Measurements from ENCODE around the gene SLC37A2. TPM values are rescaled to one million over a fixed set of nuclear protein-coding genes. Genes with fewer than 3 reads are reported as not detected.
A peak's percentile ranks its signal among the peaks of the same experiment; 100 is the strongest.

SLC37A2 gene
- total and polyA plus RNA-seq, 2 experiments from 2014 or later = 0.98 to 1.0 TPM

DNA sequence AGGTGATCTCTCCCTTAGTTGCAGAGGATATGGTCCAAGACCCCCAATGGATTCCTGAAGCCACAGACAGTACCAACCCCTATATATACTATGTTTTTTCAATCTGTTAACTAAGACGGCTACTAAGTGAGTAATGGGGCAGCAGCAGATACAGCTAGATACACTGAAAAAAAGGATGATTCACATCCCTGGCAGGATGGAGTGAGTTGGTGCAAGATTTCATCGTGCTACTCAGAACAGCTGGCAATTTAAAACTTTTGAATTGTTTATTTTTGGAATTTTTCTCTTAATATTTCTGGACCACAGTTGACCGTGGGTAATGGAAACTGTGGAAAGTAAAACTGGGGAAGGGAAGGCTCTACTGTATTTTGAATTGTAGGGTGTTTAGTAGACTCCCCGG, 65.3 kb downstream of the SLC37A2 start:
- DNase-seq (ENCODE audit: low read depth in 1 of 2, low spot score in 1 of 2) = peak in 1 of 2 donors; percentile 53
- Histone ChIP-seq H3K27ac (no peak overlapping the region), H3K4me1 (ENCODE audit: low read depth) (peaks cover 4% of the 10 kb centered on the region), H3K9me3 (ENCODE audit: low read depth) (no peaks in the 10 kb centered on the region), H3K27me3 (peaks cover 5% of the 10 kb centered on the region), H3K4me3 (no peak overlapping the region), H3K36me3 (no peaks in the 10 kb centered on the region)
- TF ChIP-seq, protein P1, sequence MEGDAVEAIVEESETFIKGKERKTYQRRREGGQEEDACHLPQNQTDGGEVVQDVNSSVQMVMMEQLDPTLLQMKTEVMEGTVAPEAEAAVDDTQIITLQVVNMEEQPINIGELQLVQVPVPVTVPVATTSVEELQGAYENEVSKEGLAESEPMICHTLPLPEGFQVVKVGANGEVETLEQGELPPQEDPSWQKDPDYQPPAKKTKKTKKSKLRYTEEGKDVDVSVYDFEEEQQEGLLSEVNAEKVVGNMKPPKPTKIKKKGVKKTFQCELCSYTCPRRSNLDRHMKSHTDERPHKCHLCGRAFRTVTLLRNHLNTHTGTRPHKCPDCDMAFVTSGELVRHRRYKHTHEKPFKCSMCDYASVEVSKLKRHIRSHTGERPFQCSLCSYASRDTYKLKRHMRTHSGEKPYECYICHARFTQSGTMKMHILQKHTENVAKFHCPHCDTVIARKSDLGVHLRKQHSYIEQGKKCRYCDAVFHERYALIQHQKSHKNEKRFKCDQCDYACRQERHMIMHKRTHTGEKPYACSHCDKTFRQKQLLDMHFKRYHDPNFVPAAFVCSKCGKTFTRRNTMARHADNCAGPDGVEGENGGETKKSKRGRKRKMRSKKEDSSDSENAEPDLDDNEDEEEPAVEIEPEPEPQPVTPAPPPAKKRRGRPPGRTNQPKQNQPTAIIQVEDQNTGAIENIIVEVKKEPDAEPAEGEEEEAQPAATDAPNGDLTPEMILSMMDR (IDR thresholded peaks at IDR 0.05; ENCODE audit: low read depth, low read length) = no peak

DNA sequence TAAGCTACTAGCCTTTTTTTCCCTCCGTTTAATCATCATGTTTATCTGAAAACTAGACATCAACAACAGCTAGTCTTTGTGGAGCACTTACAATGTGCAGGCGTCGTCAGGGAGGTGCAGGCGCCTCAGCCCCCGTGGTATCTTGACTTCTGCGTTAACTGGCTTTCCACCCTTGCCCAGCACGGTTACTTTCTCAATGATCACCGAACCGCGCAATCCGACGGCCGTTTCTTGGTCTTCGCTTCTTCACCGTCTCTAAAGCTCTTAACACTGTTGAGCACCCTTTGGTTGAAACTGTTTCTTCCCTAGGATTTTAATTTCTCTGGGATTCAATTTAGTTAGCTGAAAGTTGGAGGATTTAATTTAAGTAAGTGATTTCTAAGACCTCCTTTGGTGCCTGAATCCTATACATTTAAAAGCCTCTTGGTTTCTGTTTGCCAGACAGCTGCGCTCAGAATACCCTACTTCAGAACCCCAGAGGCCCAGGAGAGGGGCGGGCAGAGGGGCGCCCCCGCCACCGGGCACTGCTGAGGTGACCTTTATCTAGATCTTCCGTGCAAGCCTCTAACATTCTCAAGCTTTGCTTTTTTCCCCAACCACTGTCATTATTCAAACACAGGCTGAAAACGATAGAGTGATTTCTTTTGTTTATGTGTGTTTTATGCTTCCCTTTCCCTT, 66.3 kb downstream of the SLC37A2 start:
- DNase-seq (ENCODE audit: low read depth in 1 of 2, low spot score in 1 of 2) = no peak
- Histone ChIP-seq H3K27me3 (peaks cover 5% of the 10 kb centered on the region), H3K4me3 (no peak overlapping the region)

DNA sequence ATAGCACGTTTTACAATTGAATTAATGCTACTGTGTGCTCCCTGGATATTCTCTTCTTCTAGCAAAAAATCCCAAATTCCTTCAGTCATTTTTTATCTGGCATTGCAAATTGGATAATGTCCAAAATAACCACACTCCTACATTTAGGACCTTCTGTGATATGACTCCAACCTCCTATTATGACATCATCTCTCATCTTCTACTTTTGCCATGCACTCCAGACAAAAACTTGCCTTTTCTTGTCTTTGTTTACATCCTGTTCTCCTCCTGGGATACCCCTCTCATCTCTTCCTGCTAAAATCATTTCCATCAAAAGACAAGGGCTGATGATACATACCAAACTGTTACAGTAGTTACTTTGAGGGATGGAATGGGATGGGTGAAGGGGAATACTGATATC, 69.0 kb downstream of the SLC37A2 start:
- Histone ChIP-seq H3K36me3 (no peaks in the 10 kb centered on the region), H3K4me1 (ENCODE audit: low read depth) (peaks cover 4% of the 10 kb centered on the region), H3K9me3 (ENCODE audit: low read depth) (no peaks in the 10 kb centered on the region), H3K27ac (no peak overlapping the region), H3K4me3 (no peak overlapping the region), H3K27me3 (peaks cover 5% of the 10 kb centered on the region)
- TF ChIP-seq, protein P1 (IDR thresholded peaks at IDR 0.05; ENCODE audit: low read depth, low read length) = no peak
- peak in 1 of 2 donors; percentile 49 for DNase-seq (ENCODE audit: low read depth in 1 of 2, low spot score in 1 of 2)

More for the DNA sequence above, 66.3 kb downstream of the SLC37A2 start:
- Histone ChIP-seq H3K9me3 (ENCODE audit: low read depth) (no peaks in the 10 kb centered on the region), H3K27ac (no peak overlapping the region), H3K4me1 (ENCODE audit: low read depth) (peaks cover 4% of the 10 kb centered on the region), H3K36me3 (no peaks in the 10 kb centered on the region)
- TF ChIP-seq, protein P1 (IDR thresholded peaks at IDR 0.05; ENCODE audit: low read depth, low read length) = no peak

DNA sequence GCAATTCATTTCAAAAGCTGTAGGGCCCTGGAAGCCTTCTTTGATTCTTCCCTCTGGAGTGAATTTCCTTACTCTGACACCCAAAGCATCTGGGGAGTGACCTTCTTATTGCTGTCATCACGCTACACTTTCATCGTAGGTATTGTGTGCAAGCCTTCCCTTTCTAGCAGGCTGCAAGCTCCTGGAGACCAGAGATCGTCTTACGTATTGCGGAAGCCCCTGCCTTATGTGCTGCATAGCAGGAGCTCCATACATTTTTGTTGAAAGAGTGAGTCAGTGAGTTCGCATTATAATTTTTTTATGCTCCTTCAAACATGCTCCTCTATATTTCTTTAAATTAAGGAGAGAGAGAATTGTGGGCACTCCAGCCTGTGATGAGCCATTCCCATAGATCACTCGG, 69.5 kb downstream of the SLC37A2 start:
- no peaks in the 10 kb centered on the region for H3K9me3 ChIP-seq (ENCODE audit: low read depth)
- no peaks in the 10 kb centered on the region for H3K36me3 ChIP-seq
- H3K4me3 ChIP-seq = no peak overlapping the region
- no peaks in the 10 kb centered on the region for H3K27me3 ChIP-seq
- H3K4me1 ChIP-seq (ENCODE audit: low read depth) = peaks cover 4% of the 10 kb centered on the region
- no peak for DNase-seq (ENCODE audit: low read depth in 1 of 2, low spot score in 1 of 2)
- H3K27ac ChIP-seq = no peak overlapping the region
- TF ChIP-seq, protein P1 (IDR thresholded peaks at IDR 0.05; ENCODE audit: low read depth, low read length) = no peak

DNA sequence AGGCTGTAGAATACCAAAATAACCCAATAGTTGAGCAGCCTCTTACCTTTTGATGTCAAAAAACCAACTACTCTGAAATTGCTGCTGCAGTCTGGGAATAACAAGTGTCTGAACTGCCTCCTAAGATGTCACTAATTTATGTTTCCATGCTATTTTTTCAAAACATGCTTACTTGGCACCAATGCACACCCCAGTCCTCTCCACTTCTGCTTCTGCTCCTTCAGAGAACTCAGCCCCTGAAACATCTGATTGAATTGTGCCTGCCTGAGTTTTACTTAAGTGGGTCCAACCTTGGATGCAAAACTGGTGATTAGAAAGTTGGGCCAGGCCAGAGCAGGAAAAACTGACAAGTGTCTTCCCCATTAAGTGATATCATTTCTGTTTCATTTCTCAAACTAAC, 72.9 kb downstream of the SLC37A2 start:
- no peaks in the 10 kb centered on the region for H3K36me3 ChIP-seq
- no peak overlapping the region for H3K4me3 ChIP-seq
- TF ChIP-seq, protein P1 (IDR thresholded peaks at IDR 0.05; ENCODE audit: low read depth, low read length) = no peak
- H3K4me1 ChIP-seq (ENCODE audit: low read depth) = no peaks in the 10 kb centered on the region
- H3K27me3 ChIP-seq = peaks cover 10% of the 10 kb centered on the region
- no peak overlapping the region for H3K27ac ChIP-seq
- H3K9me3 ChIP-seq (ENCODE audit: low read depth) = no peaks in the 10 kb centered on the region
- DNase-seq (ENCODE audit: low read depth in 1 of 2, low spot score in 1 of 2) = no peak

Measured in cardiac muscle cell (in vitro differentiated cells and primary cell).